HG02759 (cell line): ENCODE data around the gene IL13RA2.

Experiments used
- ATAC-seq: cut with Tn5 transposase; IDR thresholded peaks from one replicate; pipeline ENCODE4 v1.9.1; 2021; ENCODE audit warnings: mild to moderate bottlenecking, moderate library complexity; ENCODE audit not compliant: unreplicated experiment

The IL13RA2 gene

DNA sequence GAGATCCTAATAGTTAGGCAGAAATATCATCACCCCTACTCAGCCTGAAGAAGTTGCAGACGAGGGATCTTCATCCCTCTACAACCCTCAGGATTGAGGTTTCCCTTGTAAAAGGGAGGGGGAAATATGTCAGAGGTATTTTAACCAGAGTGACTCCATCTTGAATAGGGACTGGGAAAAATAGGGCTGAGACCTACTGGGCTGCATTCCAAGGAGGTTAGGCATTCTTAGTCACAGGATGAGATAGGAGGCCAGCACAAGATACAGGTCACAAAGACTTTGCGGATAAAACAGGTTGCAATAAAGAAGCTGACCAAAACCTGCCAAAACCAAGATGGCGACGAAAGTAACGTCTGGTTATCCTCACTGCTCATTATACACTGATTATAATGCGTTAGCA is 17.5 kb downstream of the IL13RA2 start:
- ATAC-seq, result no peak

- ATAC-seq, result no peak
These were observed 19.6 kb downstream of the IL13RA2 start for GRCh38 chrX:114997779-114998178.

DNA sequence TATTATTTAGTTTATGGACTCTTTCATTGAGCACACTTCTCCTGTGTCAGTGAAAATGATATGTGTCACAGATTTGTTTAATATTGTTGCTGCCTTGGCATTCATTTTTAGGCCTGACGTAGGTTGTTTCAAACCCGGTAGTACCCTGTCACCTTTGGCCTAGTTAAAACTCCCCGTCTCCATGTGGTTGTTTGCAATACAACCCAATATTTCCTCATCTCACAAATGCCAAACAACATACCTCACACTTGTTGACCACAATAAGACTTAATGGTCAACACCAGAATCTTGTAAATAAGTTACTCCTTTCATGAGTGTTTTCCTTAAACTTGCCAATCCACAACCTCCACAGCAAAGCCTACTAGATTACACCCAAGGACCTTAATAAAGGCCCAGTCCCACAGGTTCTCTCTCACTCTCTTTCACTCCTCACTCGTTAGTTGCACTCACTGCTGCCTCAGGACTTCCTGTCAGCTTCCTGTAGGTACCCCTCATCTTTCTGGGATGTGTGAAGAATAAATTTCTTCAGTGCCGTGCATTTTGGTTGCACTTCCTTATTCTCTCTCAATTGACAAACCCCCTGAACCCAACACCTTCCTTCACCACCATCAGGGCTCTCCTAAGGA is 31.3 kb downstream of the IL13RA2 start:
- no peak for ATAC-seq

DNA sequence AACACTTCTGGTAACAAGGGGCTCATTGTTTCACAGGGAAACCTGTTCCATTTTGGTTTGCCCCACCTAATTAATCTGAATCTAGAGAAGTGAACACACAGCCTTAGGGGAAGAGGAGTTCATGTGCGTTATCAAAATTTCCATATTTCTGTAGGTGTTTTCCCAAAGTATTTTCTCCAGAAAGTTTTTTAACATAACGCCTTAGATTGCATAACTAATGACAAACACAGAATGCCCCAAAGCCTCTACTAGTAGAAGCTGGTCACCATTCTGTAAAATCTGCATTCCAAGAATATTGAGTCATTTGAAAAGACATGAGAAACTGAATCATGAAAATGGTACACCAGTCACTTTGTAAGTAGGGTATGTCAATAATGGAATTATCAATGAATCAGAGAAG is 41.1 kb downstream of the IL13RA2 start:
- ATAC-seq, result no peak

GRCh38 chrX:114973013-114973412 is 44.4 kb downstream of the IL13RA2 start:
- no peak for ATAC-seq

DNA sequence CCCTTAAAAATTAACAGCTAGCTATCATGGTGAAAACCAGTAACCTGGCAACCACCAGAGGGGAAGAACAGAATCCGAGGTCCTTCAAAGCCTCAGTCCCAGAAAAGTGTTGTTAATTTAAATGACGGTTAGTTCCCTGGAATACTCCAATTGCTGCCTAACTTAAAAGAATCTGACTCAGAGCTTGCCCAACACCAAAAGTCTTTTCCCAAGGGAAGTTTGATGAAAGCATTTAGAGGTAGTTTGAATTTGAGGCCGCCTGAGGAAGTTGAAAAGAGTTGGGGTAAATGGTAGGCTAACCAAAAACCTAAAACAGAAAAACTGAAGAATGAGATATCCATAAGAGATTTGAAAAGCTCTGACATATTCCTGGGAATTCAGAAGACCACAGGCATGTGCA is 46.6 kb downstream of the IL13RA2 start:
- no peak for ATAC-seq

- no peak for ATAC-seq
These were observed 53.0 kb downstream of the IL13RA2 start for GRCh38 chrX:114964374-114964773.

DNA sequence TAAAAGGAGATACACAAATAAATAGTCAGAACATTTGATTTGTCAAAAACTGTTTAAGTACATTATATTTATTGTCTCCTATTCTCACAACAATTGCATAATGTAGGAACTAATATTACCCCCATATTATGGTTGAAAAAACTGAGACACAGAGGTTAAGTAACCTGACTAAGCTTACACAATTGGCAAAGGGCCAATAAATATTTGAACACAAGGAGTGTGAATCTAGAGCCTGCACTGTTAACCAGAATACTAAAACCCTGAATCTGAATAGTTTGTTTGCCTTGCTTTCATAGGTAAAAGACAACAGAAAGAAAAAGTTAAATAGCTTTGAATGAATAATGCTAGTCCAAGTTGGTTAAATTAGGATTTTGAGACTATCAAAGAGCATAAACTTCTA is 55.2 kb downstream of the IL13RA2 start:
- ATAC-seq, result no peak

DNA sequence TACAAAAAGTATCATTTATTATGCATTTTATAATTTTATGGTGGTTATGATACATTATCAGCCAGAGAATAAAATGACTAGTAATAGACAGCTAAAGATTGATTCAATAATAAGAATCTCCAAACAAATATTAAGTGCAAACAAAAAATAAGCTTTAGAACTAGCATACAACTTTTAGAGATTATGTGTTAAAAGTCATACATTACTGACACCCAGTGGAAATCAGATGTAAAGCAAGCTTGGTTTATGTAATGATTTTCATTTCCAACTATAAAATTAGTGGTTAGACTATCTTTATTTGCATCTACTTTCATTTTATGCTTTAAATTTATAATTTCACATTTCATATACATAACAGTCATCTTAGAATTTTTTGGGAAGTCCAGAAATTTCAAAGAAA is 57.7 kb downstream of the IL13RA2 start:
- no peak for ATAC-seq
